HepG2 (cell line): Measurements from ENCODE around the gene AXIN1. TPM values are rescaled to one million over a fixed set of nuclear protein-coding genes. Genes with fewer than 3 reads are reported as not detected.
A peak's percentile ranks its signal among the peaks of the same experiment; 100 is the strongest.

Experiments used
- ATAC-seq: fragments of 200-7000 bp; cut with Tn5 transposase; 3 replicates; pipeline ENCODE4 v1.9.1; 2020; ENCODE audit warnings: mild to moderate bottlenecking, moderate library complexity
- BruUV-seq: library from RNA; stranded (reverse); fragments of 400-500 nt; replicated peaks from 2 replicates; lab custom pipeline; 2021; lab: Mats Ljungman, UMichigan
- CTCF ChIA-PET: fragments of 300-600 bp; formaldehyde crosslinking; extraction: SDS; loops from one replicate; lab custom pipeline; 2021; ENCODE audit warnings: low total read pairs, inconsistent platforms, low intra/inter-chr PET ratio; lab: Yijun Ruan, JAX
- POLR2A ChIA-PET: fragments of 350-600 bp; sonication (Branson Sonifier 250); formaldehyde crosslinking; loops from one replicate; lab custom pipeline; 2020; ENCODE audit warnings: antibody characterized with exemption, inconsistent platforms; lab: Yijun Ruan, JAX
- DNase-seq: peaks from one replicate; pipeline ENCODE4 v3.0.0-alpha.2; 2015; ENCODE audit warnings: low spot score
- FAIRE-seq: peaks from 3 replicates; lab custom pipeline; 2011; peaks lifted over from hg19 to GRCh38; lab: Jason Lieb, UNC
- H2AFZ ChIP-seq: one replicate; pipeline ENCODE4 v1.6.1; 2011; ENCODE audit warnings: low read length, inconsistent platforms
- H3K27ac ChIP-seq: fragments of 300-600 bp; 3 replicates; pipeline ENCODE4 v1.8.0; 2011; ENCODE audit warnings: mixed run types, mild to moderate bottlenecking, mixed read lengths, low read length, inconsistent platforms; ENCODE audit not compliant: insufficient read depth; ENCODE audit errors: extremely low read length
- H3K27me3 ChIP-seq, 2 experiments: fragments of 200-600 bp in 1 of 2; 2 replicates in 1 of 2; 3 replicates in 1 of 2; pipeline versions ENCODE4 v1.6.0 to v1.8.0; 2011; ENCODE audit warnings: low read length in 2 of 2, mild to moderate bottlenecking in 2 of 2, moderate library complexity in 2 of 2, inconsistent platforms in 1 of 2; ENCODE audit not compliant: insufficient read depth in 2 of 2, control insufficient read depth in 1 of 2
- H3K36me3 ChIP-seq, 2 experiments: fragments of 200-600 bp in 1 of 2; replicated peaks in 1 of 2; 2 replicates in 1 of 2; 3 replicates in 1 of 2; pipeline versions ENCODE4 v1.5.1 to v1.8.0; 2011; ENCODE audit warnings: low read length in 2 of 2, inconsistent platforms in 1 of 2; ENCODE audit not compliant: insufficient read depth in 2 of 2, control insufficient read depth in 1 of 2
- H3K4me1 ChIP-seq: 2 replicates; pipeline ENCODE4 v1.5.1; 2012; ENCODE audit warnings: low read length, inconsistent platforms; ENCODE audit not compliant: insufficient read depth
- H3K4me2 ChIP-seq: 2 replicates; pipeline ENCODE4 v1.6.0; 2011; ENCODE audit warnings: low read depth, low read length, inconsistent platforms
- H3K4me3 ChIP-seq, 3 experiments: fragments of 200-600 bp in 1 of 3; sonication (generic), shearing (Covaris generic) in 1 of 3; replicated peaks in 1 of 3; 2 replicates each; pipeline ENCODE4 v1.5.1; 2011 to 2016; ENCODE audit warnings: low read length in 3 of 3, inconsistent platforms in 2 of 3, low read depth in 2 of 3, mild to moderate bottlenecking in 2 of 3, control low read depth in 1 of 3, mixed read lengths in 1 of 3; ENCODE audit not compliant: insufficient read depth in 1 of 3
- H3K79me2 ChIP-seq: one replicate; pipeline ENCODE4 v1.6.1; 2011; ENCODE audit warnings: low read length, inconsistent platforms; ENCODE audit not compliant: insufficient read depth
- H3K9ac ChIP-seq: 2 replicates; pipeline ENCODE4 v1.6.0; 2011; ENCODE audit warnings: mild to moderate bottlenecking, low read depth, low read length, inconsistent platforms; ENCODE audit not compliant: insufficient read depth
- H3K9me3 ChIP-seq: 2 replicates; pipeline ENCODE4 v1.5.1; 2012; ENCODE audit warnings: mild to moderate bottlenecking, low read length
- H4K20me1 ChIP-seq: 2 replicates; pipeline ENCODE4 v1.6.0; 2011; ENCODE audit warnings: inconsistent platforms, mild to moderate bottlenecking, low read length, moderate library complexity; ENCODE audit not compliant: insufficient read depth
- ATF7-NPFF ChIP-seq: sonication (generic); formaldehyde crosslinking; IDR thresholded peaks from 2 replicates; pipeline ENCODE4 v1.8.1; 2023; ENCODE audit warnings: mild to moderate bottlenecking, low read depth, missing genetic modification reagents, moderate library complexity
- BCL6 ChIP-seq: IDR thresholded peaks from 2 replicates; pipeline ENCODE4 v1.6.1; 2016; ENCODE audit warnings: missing genetic modification reagents, missing compliant biosample characterization
- DRAP1 ChIP-seq: IDR thresholded peaks from 2 replicates; pipeline ENCODE4 v1.6.1; 2016; ENCODE audit warnings: missing genetic modification reagents, missing compliant biosample characterization
- KDM2A ChIP-seq: sonication (generic); formaldehyde crosslinking; IDR thresholded peaks from 2 replicates; pipeline ENCODE4 v1.4.0; 2020; ENCODE audit warnings: low read depth, missing genetic modification reagents, borderline replicate concordance
- KDM4B ChIP-seq: sonication (generic); formaldehyde crosslinking; IDR thresholded peaks from 2 replicates; pipeline ENCODE4 v1.4.0; 2020; ENCODE audit warnings: missing genetic modification reagents
- KMT2B ChIP-seq: IDR thresholded peaks from 2 replicates; pipeline ENCODE4 v1.6.1; 2016; ENCODE audit warnings: missing genetic modification reagents, missing compliant biosample characterization
- NCOA2 ChIP-seq: sonication (generic); formaldehyde crosslinking; IDR thresholded peaks from 2 replicates; pipeline ENCODE4 v1.8.0; 2022; ENCODE audit warnings: inconsistent platforms
- NFKB2 ChIP-seq: sonication (generic); formaldehyde crosslinking; IDR thresholded peaks from 2 replicates; pipeline ENCODE4 v1.4.0; 2020; ENCODE audit warnings: missing genetic modification reagents, borderline replicate concordance
- NR2F6 ChIP-seq, 2 experiments: IDR thresholded peaks; 2 replicates each; pipeline ENCODE4 v1.6.1; 2016; ENCODE audit warnings: antibody characterized with exemption in 1 of 2, mild to moderate bottlenecking in 1 of 2
- SMARCC2 ChIP-seq: fragments of 450-650 bp; IDR thresholded peaks from 2 replicates; pipeline ENCODE4 v1.6.1; 2017; ENCODE audit warnings: antibody characterized with exemption, mild to moderate bottlenecking
- ZFP91 ChIP-seq: sonication (generic); formaldehyde crosslinking; IDR thresholded peaks from 2 replicates; pipeline ENCODE4 v1.9.0; 2022; ENCODE audit warnings: missing genetic modification reagents, mild to moderate bottlenecking, borderline replicate concordance
- ZNF274 ChIP-seq: sonication (generic); formaldehyde crosslinking; IDR thresholded peaks from 2 replicates; pipeline ENCODE4 v1.5.1; 2020; ENCODE audit warnings: mild to moderate bottlenecking, missing genetic modification reagents
- ZNF329 ChIP-seq: sonication (generic); formaldehyde crosslinking; IDR thresholded peaks from 2 replicates; pipeline ENCODE4 v1.9.0; 2021; ENCODE audit warnings: low read depth, mild to moderate bottlenecking, missing genetic modification reagents
- ZNF614 ChIP-seq: IDR thresholded peaks from 2 replicates; pipeline ENCODE4 v1.6.1; 2018; ENCODE audit warnings: missing biosample characterization, missing genetic modification reagents, inconsistent platforms, borderline replicate concordance
- ZNF619 ChIP-seq: sonication (generic); formaldehyde crosslinking; IDR thresholded peaks from 2 replicates; pipeline ENCODE4 v1.4.0; 2020; ENCODE audit warnings: mild to moderate bottlenecking, missing genetic modification reagents
- ZNF687 ChIP-seq: sonication (generic); formaldehyde crosslinking; IDR thresholded peaks from 2 replicates; pipeline ENCODE4 v1.5.1; 2020; ENCODE audit warnings: mild to moderate bottlenecking, missing genetic modification reagents, moderate library complexity
- ZNF749 ChIP-seq: sonication (generic); formaldehyde crosslinking; IDR thresholded peaks from 2 replicates; pipeline ENCODE4 v1.8.0; 2022; ENCODE audit warnings: mild to moderate bottlenecking, missing genetic modification reagents, moderate library complexity, borderline replicate concordance
- ZSCAN9 ChIP-seq: IDR thresholded peaks from 2 replicates; pipeline ENCODE4 v1.6.1; 2016; ENCODE audit warnings: borderline replicate concordance
- WGBS: methylation state at CpG from one replicate; pipeline ENCODE4 v1.1.6; 2017; ENCODE audit warnings: low lambda C conversion rate; 5-methylcytosine and 5-hydroxymethylcytosine counted together
- in situ Hi-C: cut with HindIII; loops from 2 replicates; pipeline ENCODE4 v1.10.0; 2017; ENCODE audit warnings: low pct_unique_long_range_greater_than_20kb; ENCODE audit not compliant: extremely low pct_ligation_motif_present
- intact Hi-C: fragments of 100-400 bp; cut with micrococcal nuclease; formaldehyde crosslinking; loops from one replicate; pipeline ENCODE4 v1.10.0; 2022; ENCODE audit not compliant: unreplicated experiment
- polyA plus RNA-seq, 8 experiments: library from polyadenylated mRNA; depleted of rRNA in 3 of 8; stranded (reverse) in 7 of 8; unstranded in 1 of 8; fragments of >200 nt; fragmentation: Illumina TruSeq in 4 of 8; extraction: Trizol in 4 of 8; gene quantifications; 2 replicates each; pipeline versions ENCODE4 v1.2.1 to v1.2.3, GENCODE V29; 2011 to 2016; ENCODE audit warnings: low read depth in 4 of 8, missing spikeins in 1 of 8, mixed read lengths in 1 of 8; ENCODE audit not compliant: insufficient read depth in 1 of 8
- total RNA-seq, 5 experiments: library from RNA; depleted of rRNA; stranded (reverse); fragments of >200 nt; fragmentation: Illumina TruSeq; extraction: Trizol; gene quantifications; 2 replicates each; pipeline ENCODE4 v1.2.3, GENCODE V29; 2016; ENCODE audit warnings: low read depth in 1 of 5

Gene AXIN1
- total and polyA plus RNA-seq, 2 of the 13 experiments (the other 11 are each of a cell fraction or from before 2014, with no cell fraction given), result 24.0 to 26.0 TPM

- peak; percentile 62 for ATAC-seq
- Histone ChIP-seq H3K36me3 (peaks cover 12 to 36% of the 10 kb centered on the region in 2 experiments; a peak in 4 of 5 replicates), H3K4me2 (peak overlapping the region; percentile 86), H3K27me3 (no peaks in the 10 kb centered on the region), H3K27ac (no peak overlapping the region), H4K20me1 (no peaks in the 10 kb centered on the region), H2AFZ (no peak overlapping the region), H3K9me3 (no peaks in the 10 kb centered on the region), H3K79me2 (peaks cover 6% of the 10 kb centered on the region), H3K4me3 (peak overlapping the region; percentile 57 to 79 (median 75); a peak in 5 of 6 replicates), H3K9ac (peak overlapping the region; percentile 56), H3K4me1 (peaks cover 30% of the 10 kb centered on the region)
- no TSS peak for BruUV-seq
- in situ Hi-C loops (no loop called here), intact Hi-C loops (no loop called here)
- 10% methylated on average over 33 of the region's 44 CpGs for WGBS
- POLR2A ChIA-PET, result interaction anchor here (0.6 to 2.8 kb wide), 6 partner anchors 8 to 311 kb away, joined by 3 to 27 read pairs (median 6); partner anchors contain the start of genes AXIN1, DECR2, FAM234A and PGAP6
- DNase-seq, result no peak
- CTCF ChIA-PET, result no interaction called here
- no peak for FAIRE-seq
- TF ChIP-seq KDM4B (CRISPR knock-in tag) (no peak), NFKB2 (CRISPR knock-in tag) (0 out of 2 replicates have a peak, but pooled peaks have one; percentile 11), ZNF329 (CRISPR knock-in tag) (no peak), ZFP91 (CRISPR knock-in tag) (no peak), KDM2A (no peak; the same call in 1 of the 2 replicates), NR2F6 (IDR thresholded peaks at IDR 0.05) (no peak), NR2F6 (CRISPR knock-in tag; IDR thresholded peaks at IDR 0.05) (no peak), ATF7-NPFF (CRISPR knock-in tag) (no peak), ZSCAN9 (CRISPR knock-in tag) (no peak), ZNF687 (CRISPR knock-in tag) (peak; percentile 53), KMT2B (CRISPR knock-in tag) (0 out of 2 replicates have a peak, but pooled peaks have one; percentile 4), ZNF749 (CRISPR knock-in tag) (no peak), SMARCC2 (no peak), NCOA2 (CRISPR knock-in tag) (no peak), BCL6 (CRISPR knock-in tag) (peak; percentile 40; the same call in 1 of the 2 replicates), ZNF274 (CRISPR knock-in tag) (no peak), DRAP1 (CRISPR knock-in tag) (no peak), ZNF614 (CRISPR knock-in tag) (no peak), ZNF619 (CRISPR knock-in tag) (no peak)
Measured at GRCh38 chr16:369866-370436, 17.4 kb upstream of the AXIN1 start.
